ENCODE results near the gene APOL1. TPM values are rescaled to one million over a fixed set of nuclear protein-coding genes. Genes with fewer than 3 reads are reported as not detected.

Gene APOL1
- total RNA-seq, 1 donor from 2014 or later: not detected

DNA sequence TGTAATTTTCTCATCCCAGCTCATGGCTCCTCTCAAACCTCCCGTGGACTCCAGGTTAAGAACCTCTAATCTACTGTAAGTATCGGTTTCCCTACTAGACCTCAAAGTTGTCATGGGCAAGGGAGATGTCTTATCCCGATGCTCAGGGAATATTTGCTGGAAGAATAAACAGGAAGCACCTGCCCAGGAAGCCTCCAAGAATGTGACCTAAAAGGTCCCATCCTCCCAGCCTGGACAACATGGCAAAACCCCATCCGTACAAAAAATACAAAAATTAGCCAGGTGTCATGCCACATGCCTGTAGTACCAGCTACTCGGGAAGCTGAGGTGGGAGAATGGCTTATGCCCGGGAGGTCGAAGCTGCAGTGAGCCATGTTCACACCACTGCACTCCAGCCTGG, 62.4 kb downstream of the APOL1 start:
- H3K36me3 Mint-ChIP-seq: peaks cover 30% of the 10 kb centered on the region
- H3K9ac ChIP-seq: no peak overlapping the region
- no peak overlapping the region for H3K4me2 ChIP-seq
- no peak overlapping the region for H3K27ac ChIP-seq
- H4K20me1 ChIP-seq (ENCODE audit: low read depth): no peaks in the 10 kb centered on the region
- no peaks in the 10 kb centered on the region for H3F3A ChIP-seq (ENCODE audit: low read depth)
- H3K9me3 Mint-ChIP-seq: no peaks in the 10 kb centered on the region
- H3K27me3 ChIP-seq: no peaks in the 10 kb centered on the region
- no peak for TF ChIP-seq EZH2 (IDR thresholded peaks at IDR 0.05)
- TF ChIP-seq, protein P1, sequence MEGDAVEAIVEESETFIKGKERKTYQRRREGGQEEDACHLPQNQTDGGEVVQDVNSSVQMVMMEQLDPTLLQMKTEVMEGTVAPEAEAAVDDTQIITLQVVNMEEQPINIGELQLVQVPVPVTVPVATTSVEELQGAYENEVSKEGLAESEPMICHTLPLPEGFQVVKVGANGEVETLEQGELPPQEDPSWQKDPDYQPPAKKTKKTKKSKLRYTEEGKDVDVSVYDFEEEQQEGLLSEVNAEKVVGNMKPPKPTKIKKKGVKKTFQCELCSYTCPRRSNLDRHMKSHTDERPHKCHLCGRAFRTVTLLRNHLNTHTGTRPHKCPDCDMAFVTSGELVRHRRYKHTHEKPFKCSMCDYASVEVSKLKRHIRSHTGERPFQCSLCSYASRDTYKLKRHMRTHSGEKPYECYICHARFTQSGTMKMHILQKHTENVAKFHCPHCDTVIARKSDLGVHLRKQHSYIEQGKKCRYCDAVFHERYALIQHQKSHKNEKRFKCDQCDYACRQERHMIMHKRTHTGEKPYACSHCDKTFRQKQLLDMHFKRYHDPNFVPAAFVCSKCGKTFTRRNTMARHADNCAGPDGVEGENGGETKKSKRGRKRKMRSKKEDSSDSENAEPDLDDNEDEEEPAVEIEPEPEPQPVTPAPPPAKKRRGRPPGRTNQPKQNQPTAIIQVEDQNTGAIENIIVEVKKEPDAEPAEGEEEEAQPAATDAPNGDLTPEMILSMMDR (IDR thresholded peaks at IDR 0.05): no peak
- no peak for TF ChIP-seq EZH2phosphoT487 (IDR thresholded peaks at IDR 0.05)
- H3K79me2 ChIP-seq (ENCODE audit: low read depth): no peaks in the 10 kb centered on the region
- H3K27ac Mint-ChIP-seq: no peak overlapping the region
- no peaks in the 10 kb centered on the region for H3K4me1 ChIP-seq
- H3K4me3 ChIP-seq: no peak overlapping the region
- no peaks in the 10 kb centered on the region for H3K4me1 Mint-ChIP-seq
- DNase-seq (ENCODE audit: low spot score): no peak
- H3K9me3 ChIP-seq (ENCODE audit: low read depth): no peaks in the 10 kb centered on the region
- H3K27me3 Mint-ChIP-seq (ENCODE audit: insufficient read depth, low read depth): no peaks in the 10 kb centered on the region
- H3K4me3 Mint-ChIP-seq: no peak overlapping the region
- no peaks in the 10 kb centered on the region for H3K36me3 ChIP-seq
- no peak overlapping the region for H2AFZ ChIP-seq (replicated peaks)

DNA sequence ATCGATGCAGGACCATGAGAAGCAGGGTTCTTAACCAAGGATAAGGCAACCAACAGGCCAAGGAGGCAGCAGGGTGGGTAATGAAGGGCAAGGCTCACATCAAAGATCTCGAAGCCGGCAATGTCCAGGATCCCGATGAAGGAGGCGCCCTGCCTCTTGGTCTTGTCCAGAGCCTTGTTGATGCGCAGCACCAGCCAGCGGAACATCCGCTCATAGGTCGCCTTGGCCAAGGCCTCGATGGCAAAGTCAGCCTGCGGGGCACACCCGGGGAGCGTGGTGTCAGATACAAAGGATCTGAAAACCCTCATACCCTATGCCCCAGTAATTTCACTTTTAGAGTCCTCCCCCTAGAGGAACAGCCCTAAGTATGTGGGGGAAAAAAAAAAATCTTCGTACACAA, 63.5 kb downstream of the APOL1 start:
- Mint-ChIP-seq H3K27me3 (ENCODE audit: insufficient read depth, low read depth) (no peaks in the 10 kb centered on the region), H3K4me3 (peak overlapping the region; percentile 15), H3K36me3 (peaks cover 33% of the 10 kb centered on the region), H3K9me3 (no peaks in the 10 kb centered on the region), H3K27ac (peak overlapping the region; percentile 47), H3K4me1 (no peaks in the 10 kb centered on the region)
- H3K36me3 ChIP-seq: no peaks in the 10 kb centered on the region
- H3F3A ChIP-seq (ENCODE audit: low read depth): no peaks in the 10 kb centered on the region
- H3K4me3 ChIP-seq: no peak overlapping the region
- TF ChIP-seq EZH2 (IDR thresholded peaks at IDR 0.05): no peak
- no peak for TF ChIP-seq EZH2phosphoT487 (IDR thresholded peaks at IDR 0.05)
- TF ChIP-seq, protein P1 (IDR thresholded peaks at IDR 0.05): no peak
- H4K20me1 ChIP-seq (ENCODE audit: low read depth): no peaks in the 10 kb centered on the region
- no peak overlapping the region for H3K9ac ChIP-seq
- no peak overlapping the region for H3K27ac ChIP-seq
- no peaks in the 10 kb centered on the region for H3K4me1 ChIP-seq
- H3K4me2 ChIP-seq: no peak overlapping the region
- H3K79me2 ChIP-seq (ENCODE audit: low read depth): no peaks in the 10 kb centered on the region
- no peak for DNase-seq (ENCODE audit: low spot score)
- no peaks in the 10 kb centered on the region for H3K27me3 ChIP-seq
- no peak overlapping the region for H2AFZ ChIP-seq (replicated peaks)
- H3K9me3 ChIP-seq (ENCODE audit: low read depth): no peaks in the 10 kb centered on the region

Small RNAs within 50 kb of the gene (microRNA-seq; reads per million reads assigned to microRNA genes)
- not detected for gene MIR6819

Small RNAs within 50 kb of the gene (small RNA-seq; reads per million reads assigned to genes)
- not detected for gene MIR6819

Other genes with a start within 250 kb of the APOL1 start
- 163 and 206 TPM in 2 replicates for gene RBFOX2, start 224.3 kb upstream of the APOL1 start, total RNA-seq (ENCODE audit: low replicate concordance)
- gene APOL3, start 92.4 kb upstream of the APOL1 start, total RNA-seq (ENCODE audit: low replicate concordance): not detected in 2 replicates
- gene APOL4, start 51.3 kb upstream of the APOL1 start, total RNA-seq (ENCODE audit: low replicate concordance): 0.56 and 0.82 TPM in 2 replicates
- gene APOL2, start 13.6 kb upstream of the APOL1 start, total RNA-seq (ENCODE audit: low replicate concordance): 10.9 and 12.8 TPM in 2 replicates
- gene MYH9, start 134.8 kb downstream of the APOL1 start, total RNA-seq (ENCODE audit: low replicate concordance): 77.2 and 189 TPM in 2 replicates
- 19.8 and 31.8 TPM in 2 replicates for gene TXN2, start 228.5 kb downstream of the APOL1 start, total RNA-seq (ENCODE audit: low replicate concordance)

Measured in neural progenitor cell (in vitro differentiated cells).